Measurements from ENCODE around the gene TRIP12. TPM values are rescaled to one million over a fixed set of nuclear protein-coding genes. Genes with fewer than 3 reads are reported as not detected.

Gene TRIP12
- total and polyA plus RNA-seq, 7 donors: 27.5 to 297 (median 224) TPM

- TF ChIP-seq CTCF (IDR thresholded peaks at IDR 0.05): no peak
- H3K4me1 ChIP-seq: peaks cover 41% of the 10 kb centered on the region
- peak overlapping the region; percentile 62 for H3K27ac ChIP-seq
- intact Hi-C loops (cut with DNase I): no loop called here
- DNase-seq: no peak
- 30 to 50% (median 42%) methylated on average over 3 of the region's 3 CpGs for WGBS, 3 donors
- peak; percentile 82 to 93 (median 89) for ATAC-seq
- H3K27me3 ChIP-seq (ENCODE audit: insufficient read depth in 3 of 3, low read length in 2 of 3): no peaks in the 10 kb centered on the region
- H3K9me3 ChIP-seq: no peaks in the 10 kb centered on the region
- peak overlapping the region; percentile 14 for H3K4me3 ChIP-seq
- peaks cover 0 to 5% of the 10 kb centered on the region in 2 donors for H3K36me3 ChIP-seq (ENCODE audit: insufficient read depth in 1 of 2, low read depth in 1 of 2)
Observed at GRCh38 chr2:229869226-229869625, 52.6 kb downstream of the TRIP12 start.

GRCh38 chr2:229868794-229869193 is 53.0 kb downstream of the TRIP12 start:
- intact Hi-C loops (cut with DNase I): no loop called here
- no peak for TF ChIP-seq CTCF (IDR thresholded peaks at IDR 0.05)
- Histone ChIP-seq H3K27me3 (ENCODE audit: insufficient read depth in 3 of 3, low read length in 2 of 3) (no peaks in the 10 kb centered on the region), H3K27ac (peak overlapping the region; percentile 62), H3K4me1 (peaks cover 41% of the 10 kb centered on the region), H3K9me3 (no peaks in the 10 kb centered on the region), H3K36me3 (ENCODE audit: insufficient read depth in 1 of 2, low read depth in 1 of 2) (peaks cover 0 to 5% of the 10 kb centered on the region in 2 donors), H3K4me3 (no peak overlapping the region)
- DNase-seq: no peak
- peak; percentile 50 to 68 (median 63) for ATAC-seq
- WGBS, 3 donors: 63 to 91% (median 69%) methylated on average over 2 of the region's 2 CpGs

DNA sequence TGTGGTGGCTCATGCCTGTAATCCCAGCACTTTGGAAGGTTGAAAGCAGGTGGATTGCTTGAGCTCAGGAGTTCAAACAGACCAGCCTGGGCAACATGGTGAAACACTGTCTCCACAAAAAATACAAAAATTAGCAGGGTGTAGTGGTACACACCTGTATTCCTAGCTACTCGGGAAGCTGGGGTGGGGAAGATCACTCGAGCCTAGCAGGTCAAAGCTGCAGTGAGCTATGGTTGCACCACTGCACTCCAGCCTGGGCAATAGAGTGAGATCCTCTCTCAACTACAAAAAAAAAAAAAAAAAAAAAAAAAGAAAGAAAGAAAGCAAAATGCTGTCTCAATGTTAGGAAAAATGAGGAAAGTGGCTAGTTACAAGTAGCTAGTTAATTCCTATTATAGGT is 56.8 kb downstream of the TRIP12 start:
- WGBS, 3 donors: 92 to 100% (median 92%) methylated on average over 2 of the region's 2 CpGs

DNA sequence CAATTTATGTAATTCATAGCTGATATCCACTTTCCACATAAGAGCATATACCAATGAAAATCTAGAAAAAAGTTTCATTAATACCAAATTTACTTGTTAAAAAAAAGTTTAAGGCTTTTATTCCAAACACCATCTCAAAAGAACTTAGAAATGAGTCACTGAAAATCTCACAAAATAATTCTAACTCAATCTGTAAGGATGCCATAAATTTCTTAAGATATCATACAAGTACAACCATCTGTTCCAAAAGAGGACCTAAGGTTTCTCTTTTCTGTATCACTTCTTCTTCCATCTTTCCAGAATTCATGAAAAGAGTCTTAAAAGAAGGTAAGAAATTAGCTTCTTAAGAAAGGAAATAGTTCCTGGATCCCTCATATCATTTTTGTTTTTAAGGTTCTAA is 60.4 kb downstream of the TRIP12 start:
- Histone ChIP-seq H3K4me1 (peaks cover 3% of the 10 kb centered on the region), H3K27ac (no peak overlapping the region), H3K27me3 (ENCODE audit: insufficient read depth in 3 of 3, low read length in 2 of 3) (no peaks in the 10 kb centered on the region), H3K4me3 (no peak overlapping the region), H3K9me3 (no peaks in the 10 kb centered on the region), H3K36me3 (ENCODE audit: insufficient read depth in 1 of 2, low read depth in 1 of 2) (peaks cover 0 to 28% of the 10 kb centered on the region in 2 donors)
- DNase-seq (no peak), ATAC-seq (no peak)
- no peak for TF ChIP-seq CTCF (IDR thresholded peaks at IDR 0.05)
- intact Hi-C loops (cut with DNase I): no loop called here

More for the DNA sequence above, 56.8 kb downstream of the TRIP12 start:
- no peak overlapping the region for H3K27ac ChIP-seq
- no peaks in the 10 kb centered on the region for H3K9me3 ChIP-seq
- no peak overlapping the region for H3K4me3 ChIP-seq
- intact Hi-C loops (cut with DNase I): no loop called here
- H3K4me1 ChIP-seq: peaks cover 32% of the 10 kb centered on the region
- no peaks in the 10 kb centered on the region for H3K27me3 ChIP-seq (ENCODE audit: insufficient read depth in 3 of 3, low read length in 2 of 3)
- no peaks in the 10 kb centered on the region for H3K36me3 ChIP-seq (ENCODE audit: insufficient read depth in 1 of 2, low read depth in 1 of 2)
- DNase-seq: no peak
- ATAC-seq: no peak
- no peak for TF ChIP-seq CTCF (IDR thresholded peaks at IDR 0.05)

- Histone ChIP-seq H3K4me1 (peaks cover under 1% of the 10 kb centered on the region), H3K27me3 (ENCODE audit: insufficient read depth in 3 of 3, low read length in 2 of 3) (no peaks in the 10 kb centered on the region), H3K4me3 (no peak overlapping the region), H3K27ac (no peak overlapping the region), H3K9me3 (no peaks in the 10 kb centered on the region), H3K36me3 (ENCODE audit: insufficient read depth in 1 of 2, low read depth in 1 of 2) (peaks cover 0 to 39% of the 10 kb centered on the region in 2 donors)
- intact Hi-C loops (cut with DNase I): no loop called here
- no peak for TF ChIP-seq CTCF (IDR thresholded peaks at IDR 0.05)
- WGBS, 3 donors: 99 to 100% (median 100%) methylated on average over 1 of the region's 1 CpG
- DNase-seq (no peak), ATAC-seq (no peak)
Observed at GRCh38 chr2:229860334-229860733, 61.5 kb downstream of the TRIP12 start.

Data from psoas muscle (tissue), 8 donors.